ENCODE measurements around the gene UPK3B. TPM values are rescaled to one million over a fixed set of nuclear protein-coding genes. Genes with fewer than 3 reads are reported as not detected.

UPK3B gene
- total and polyA plus RNA-seq, 9 of the 15 experiments (the other 6 are each of a cell fraction or from before 2014, with no cell fraction given) = not detected

DNA sequence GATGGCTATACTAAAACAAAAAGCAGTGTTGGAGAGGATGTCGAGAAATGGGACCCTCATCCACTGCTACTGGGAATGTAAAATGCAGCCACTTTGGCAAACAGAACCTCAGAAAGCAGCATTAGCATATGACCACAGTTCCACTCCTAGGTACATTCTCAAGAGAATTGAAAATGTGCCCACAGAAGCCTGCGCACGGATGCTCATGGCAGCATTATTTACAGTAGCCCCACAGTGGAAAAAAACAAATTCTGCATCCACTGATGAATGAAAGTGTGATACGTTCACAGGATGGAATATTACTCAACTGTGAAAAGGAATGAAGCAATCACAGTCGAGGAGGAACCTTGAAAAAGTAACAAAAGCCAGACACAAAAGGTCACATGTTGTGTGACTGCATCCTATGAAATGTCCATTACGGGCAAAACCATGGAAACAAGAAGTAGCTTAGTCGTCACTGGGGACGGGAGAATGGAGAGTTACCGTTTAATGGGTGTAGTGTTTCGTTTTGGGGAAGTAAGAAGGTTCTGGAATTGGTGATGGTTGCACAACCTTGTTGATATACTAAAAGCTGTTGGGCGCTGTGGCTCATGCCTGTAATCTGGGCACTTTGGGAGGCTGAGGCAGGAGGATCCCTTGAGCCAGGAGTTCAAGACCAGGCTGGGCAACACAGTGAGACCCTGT is 2.5 kb upstream of the UPK3B start (continued):
- TF ChIP-seq, protein P1, sequence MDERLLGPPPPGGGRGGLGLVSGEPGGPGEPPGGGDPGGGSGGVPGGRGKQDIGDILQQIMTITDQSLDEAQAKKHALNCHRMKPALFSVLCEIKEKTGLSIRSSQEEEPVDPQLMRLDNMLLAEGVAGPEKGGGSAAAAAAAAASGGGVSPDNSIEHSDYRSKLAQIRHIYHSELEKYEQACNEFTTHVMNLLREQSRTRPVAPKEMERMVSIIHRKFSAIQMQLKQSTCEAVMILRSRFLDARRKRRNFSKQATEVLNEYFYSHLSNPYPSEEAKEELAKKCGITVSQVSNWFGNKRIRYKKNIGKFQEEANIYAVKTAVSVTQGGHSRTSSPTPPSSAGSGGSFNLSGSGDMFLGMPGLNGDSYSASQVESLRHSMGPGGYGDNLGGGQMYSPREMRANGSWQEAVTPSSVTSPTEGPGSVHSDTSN (CRISPR knock-in tag; IDR thresholded peaks at IDR 0.05; ENCODE audit: low read depth) = no peak
- TF ChIP-seq, protein P1 (tag; conservative IDR thresholded peaks at IDR 0.05; ENCODE audit: low read depth) = no peak
- TF ChIP-seq FOXM1 (IDR thresholded peaks at IDR 0.05; ENCODE audit: low read depth) (no peak), FOXM1 (CRISPR knock-in tag; IDR thresholded peaks at IDR 0.05; ENCODE audit: low read depth) (no peak), SMAD2 (IDR thresholded peaks at IDR 0.05; ENCODE audit: low read depth, low read length) (no peak), PTBP1 (IDR thresholded peaks at IDR 0.05; ENCODE audit: low read depth, low read length) (no peak), TRIM24 (IDR thresholded peaks at IDR 0.05) (no peak), SIX5 (IDR thresholded peaks at IDR 0.05; ENCODE audit: borderline replicate concordance in 1 of 2, insufficient read depth in 1 of 2, low read depth in 1 of 2, low read length in 2 of 2) (no peak), BRD4 (IDR thresholded peaks at IDR 0.05) (no peak), SMARCA5 (IDR thresholded peaks at IDR 0.05) (0 out of 2 replicates have a peak, but pooled peaks have one; percentile 48), MCM2 (IDR thresholded peaks at IDR 0.05; ENCODE audit: low read depth) (no peak), FOXK2 (conservative IDR thresholded peaks at IDR 0.05 in 1 of 2, IDR thresholded peaks at IDR 0.05 in 1 of 2; ENCODE audit: low read depth in 2 of 2) (0 out of 4 replicates have a peak, but pooled peaks of 1 of the 2 experiments have one; percentile 17), MTA3 (IDR thresholded peaks at IDR 0.05; ENCODE audit: borderline replicate concordance) (0 out of 2 replicates have a peak, but pooled peaks have one; percentile 19), HDAC6 (IDR thresholded peaks at IDR 0.05; ENCODE audit: low read depth, low read length) (no peak), DMBX1 (CRISPR knock-in tag; IDR thresholded peaks at IDR 0.05; ENCODE audit: borderline replicate concordance) (no peak), ZNF507 (tag; conservative IDR thresholded peaks at IDR 0.05) (no peak), CREB1 (IDR thresholded peaks at IDR 0.05) (no peak), CREB1 (CRISPR knock-in tag; IDR thresholded peaks at IDR 0.05) (no peak), MBD2 (IDR thresholded peaks at IDR 0.05; ENCODE audit: borderline replicate concordance, low read depth) (no peak)
- TF ChIP-seq, protein P2, sequence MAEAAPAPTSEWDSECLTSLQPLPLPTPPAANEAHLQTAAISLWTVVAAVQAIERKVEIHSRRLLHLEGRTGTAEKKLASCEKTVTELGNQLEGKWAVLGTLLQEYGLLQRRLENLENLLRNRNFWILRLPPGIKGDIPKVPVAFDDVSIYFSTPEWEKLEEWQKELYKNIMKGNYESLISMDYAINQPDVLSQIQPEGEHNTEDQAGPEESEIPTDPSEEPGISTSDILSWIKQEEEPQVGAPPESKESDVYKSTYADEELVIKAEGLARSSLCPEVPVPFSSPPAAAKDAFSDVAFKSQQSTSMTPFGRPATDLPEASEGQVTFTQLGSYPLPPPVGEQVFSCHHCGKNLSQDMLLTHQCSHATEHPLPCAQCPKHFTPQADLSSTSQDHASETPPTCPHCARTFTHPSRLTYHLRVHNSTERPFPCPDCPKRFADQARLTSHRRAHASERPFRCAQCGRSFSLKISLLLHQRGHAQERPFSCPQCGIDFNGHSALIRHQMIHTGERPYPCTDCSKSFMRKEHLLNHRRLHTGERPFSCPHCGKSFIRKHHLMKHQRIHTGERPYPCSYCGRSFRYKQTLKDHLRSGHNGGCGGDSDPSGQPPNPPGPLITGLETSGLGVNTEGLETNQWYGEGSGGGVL (CRISPR knock-in tag; IDR thresholded peaks at IDR 0.05) = no peak
- TF ChIP-seq, protein P3, sequence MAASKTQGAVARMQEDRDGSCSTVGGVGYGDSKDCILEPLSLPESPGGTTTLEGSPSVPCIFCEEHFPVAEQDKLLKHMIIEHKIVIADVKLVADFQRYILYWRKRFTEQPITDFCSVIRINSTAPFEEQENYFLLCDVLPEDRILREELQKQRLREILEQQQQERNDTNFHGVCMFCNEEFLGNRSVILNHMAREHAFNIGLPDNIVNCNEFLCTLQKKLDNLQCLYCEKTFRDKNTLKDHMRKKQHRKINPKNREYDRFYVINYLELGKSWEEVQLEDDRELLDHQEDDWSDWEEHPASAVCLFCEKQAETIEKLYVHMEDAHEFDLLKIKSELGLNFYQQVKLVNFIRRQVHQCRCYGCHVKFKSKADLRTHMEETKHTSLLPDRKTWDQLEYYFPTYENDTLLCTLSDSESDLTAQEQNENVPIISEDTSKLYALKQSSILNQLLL (CRISPR knock-in tag; IDR thresholded peaks at IDR 0.05; ENCODE audit: borderline replicate concordance) = no peak
- TF ChIP-seq, protein P4, sequence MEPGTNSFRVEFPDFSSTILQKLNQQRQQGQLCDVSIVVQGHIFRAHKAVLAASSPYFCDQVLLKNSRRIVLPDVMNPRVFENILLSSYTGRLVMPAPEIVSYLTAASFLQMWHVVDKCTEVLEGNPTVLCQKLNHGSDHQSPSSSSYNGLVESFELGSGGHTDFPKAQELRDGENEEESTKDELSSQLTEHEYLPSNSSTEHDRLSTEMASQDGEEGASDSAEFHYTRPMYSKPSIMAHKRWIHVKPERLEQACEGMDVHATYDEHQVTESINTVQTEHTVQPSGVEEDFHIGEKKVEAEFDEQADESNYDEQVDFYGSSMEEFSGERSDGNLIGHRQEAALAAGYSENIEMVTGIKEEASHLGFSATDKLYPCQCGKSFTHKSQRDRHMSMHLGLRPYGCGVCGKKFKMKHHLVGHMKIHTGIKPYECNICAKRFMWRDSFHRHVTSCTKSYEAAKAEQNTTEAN (CRISPR knock-in tag; IDR thresholded peaks at IDR 0.05) = no peak

Measured in K562 (cell line).